Measurements from ENCODE around the gene SLC16A12. TPM values are rescaled to one million over a fixed set of nuclear protein-coding genes. Genes with fewer than 3 reads are reported as not detected.

The SLC16A12 gene
- total and polyA plus RNA-seq, 4 donors: 3.2 to 31.2 (median 8.0) TPM

- H3K4me3 ChIP-seq (ENCODE audit: low read depth, low read length): no peak overlapping the region
- WGBS (ENCODE audit: insufficient coverage): no CpG with 5 or more reads among the region's 9 CpGs
- H3K27me3 ChIP-seq (ENCODE audit: control insufficient read depth, insufficient read depth, low read length): no peaks in the 10 kb centered on the region
- peak in 1 of 6 donors; percentile 26 for DNase-seq (ENCODE audit: low read depth in 4 of 6, low spot score in 6 of 6)
- H3K36me3 ChIP-seq (ENCODE audit: control insufficient read depth, insufficient read depth, low read length): no peaks in the 10 kb centered on the region
- peaks cover 2% of the 10 kb centered on the region for H3K4me1 ChIP-seq (ENCODE audit: control insufficient read depth, insufficient read depth, low read length)
- no peak overlapping the region for H3K27ac ChIP-seq (ENCODE audit: low read depth, low read length)
- no peaks in the 10 kb centered on the region for H3K9me3 ChIP-seq (ENCODE audit: control insufficient read depth, insufficient read depth, low read length)
Measured at GRCh38 chr10:89468191-89468965, 67.0 kb downstream of the SLC16A12 start.

GRCh38 chr10:89466599-89467035 is 68.8 kb downstream of the SLC16A12 start:
- no peaks in the 10 kb centered on the region for H3K4me1 ChIP-seq (ENCODE audit: control insufficient read depth, insufficient read depth, low read length)
- no peak overlapping the region for H3K4me3 ChIP-seq (ENCODE audit: low read depth, low read length)
- WGBS (ENCODE audit: insufficient coverage): no CpG with 5 or more reads among the region's 3 CpGs
- peak in 1 of 6 donors; percentile 39 for DNase-seq (ENCODE audit: low read depth in 4 of 6, low spot score in 6 of 6)
- H3K9me3 ChIP-seq (ENCODE audit: control insufficient read depth, insufficient read depth, low read length): no peaks in the 10 kb centered on the region
- no peaks in the 10 kb centered on the region for H3K27me3 ChIP-seq (ENCODE audit: control insufficient read depth, insufficient read depth, low read length)
- H3K36me3 ChIP-seq (ENCODE audit: control insufficient read depth, insufficient read depth, low read length): no peaks in the 10 kb centered on the region
- no peak overlapping the region for H3K27ac ChIP-seq (ENCODE audit: low read depth, low read length)

- no peak for DNase-seq (ENCODE audit: low read depth in 4 of 6, low spot score in 6 of 6)
Measured at GRCh38 chr10:89465196-89465595, 70.2 kb downstream of the SLC16A12 start.

GRCh38 chr10:89463846-89464537 is 71.4 kb downstream of the SLC16A12 start:
- 89% methylated on average over 4 of the region's 6 CpGs for WGBS (ENCODE audit: insufficient coverage)
- Histone ChIP-seq H3K27me3 (ENCODE audit: control insufficient read depth, insufficient read depth, low read length) (no peaks in the 10 kb centered on the region), H3K27ac (ENCODE audit: low read depth, low read length) (no peak overlapping the region), H3K4me3 (ENCODE audit: low read depth, low read length) (no peak overlapping the region), H3K9me3 (ENCODE audit: control insufficient read depth, insufficient read depth, low read length) (no peaks in the 10 kb centered on the region), H3K36me3 (ENCODE audit: control insufficient read depth, insufficient read depth, low read length) (no peaks in the 10 kb centered on the region), H3K4me1 (ENCODE audit: control insufficient read depth, insufficient read depth, low read length) (no peaks in the 10 kb centered on the region)
- no peak for DNase-seq (ENCODE audit: low read depth in 4 of 6, low spot score in 6 of 6)

More at GRCh38 chr10:89465196-89465595, 70.2 kb downstream of the SLC16A12 start:
- WGBS (ENCODE audit: insufficient coverage): no CpG with 5 or more reads among the region's 2 CpGs
- H3K27ac ChIP-seq (ENCODE audit: low read depth, low read length): no peak overlapping the region
- H3K4me3 ChIP-seq (ENCODE audit: low read depth, low read length): no peak overlapping the region
- H3K4me1 ChIP-seq (ENCODE audit: control insufficient read depth, insufficient read depth, low read length): no peaks in the 10 kb centered on the region
- no peaks in the 10 kb centered on the region for H3K9me3 ChIP-seq (ENCODE audit: control insufficient read depth, insufficient read depth, low read length)
- no peaks in the 10 kb centered on the region for H3K36me3 ChIP-seq (ENCODE audit: control insufficient read depth, insufficient read depth, low read length)
- H3K27me3 ChIP-seq (ENCODE audit: control insufficient read depth, insufficient read depth, low read length): no peaks in the 10 kb centered on the region

- no peaks in the 10 kb centered on the region for H3K4me1 ChIP-seq (ENCODE audit: control insufficient read depth, insufficient read depth, low read length)
- no peak overlapping the region for H3K4me3 ChIP-seq (ENCODE audit: low read depth, low read length)
- H3K9me3 ChIP-seq (ENCODE audit: control insufficient read depth, insufficient read depth, low read length): no peaks in the 10 kb centered on the region
- H3K36me3 ChIP-seq (ENCODE audit: control insufficient read depth, insufficient read depth, low read length): no peaks in the 10 kb centered on the region
- H3K27ac ChIP-seq (ENCODE audit: low read depth, low read length): no peak overlapping the region
- WGBS (ENCODE audit: insufficient coverage): no CpG with 5 or more reads among the region's 1 CpG
- H3K27me3 ChIP-seq (ENCODE audit: control insufficient read depth, insufficient read depth, low read length): no peaks in the 10 kb centered on the region
- no peak for DNase-seq (ENCODE audit: low read depth in 4 of 6, low spot score in 6 of 6)
Measured at GRCh38 chr10:89458784-89459183, 76.6 kb downstream of the SLC16A12 start.

GRCh38 chr10:89458291-89458690 is 77.1 kb downstream of the SLC16A12 start:
- H3K27me3 ChIP-seq (ENCODE audit: control insufficient read depth, insufficient read depth, low read length): no peaks in the 10 kb centered on the region
- no peaks in the 10 kb centered on the region for H3K9me3 ChIP-seq (ENCODE audit: control insufficient read depth, insufficient read depth, low read length)
- no peak overlapping the region for H3K4me3 ChIP-seq (ENCODE audit: low read depth, low read length)
- no peaks in the 10 kb centered on the region for H3K4me1 ChIP-seq (ENCODE audit: control insufficient read depth, insufficient read depth, low read length)
- no peaks in the 10 kb centered on the region for H3K36me3 ChIP-seq (ENCODE audit: control insufficient read depth, insufficient read depth, low read length)
- no peak overlapping the region for H3K27ac ChIP-seq (ENCODE audit: low read depth, low read length)
- no peak for DNase-seq (ENCODE audit: low read depth in 4 of 6, low spot score in 6 of 6)
- 100% methylated on average over 1 of the region's 3 CpGs for WGBS (ENCODE audit: insufficient coverage)

- Histone ChIP-seq H3K27ac (ENCODE audit: low read depth, low read length) (no peak overlapping the region), H3K9me3 (ENCODE audit: control insufficient read depth, insufficient read depth, low read length) (no peaks in the 10 kb centered on the region), H3K4me1 (ENCODE audit: control insufficient read depth, insufficient read depth, low read length) (no peaks in the 10 kb centered on the region), H3K36me3 (ENCODE audit: control insufficient read depth, insufficient read depth, low read length) (no peaks in the 10 kb centered on the region), H3K27me3 (ENCODE audit: control insufficient read depth, insufficient read depth, low read length) (no peaks in the 10 kb centered on the region), H3K4me3 (ENCODE audit: low read depth, low read length) (no peak overlapping the region)
- no peak for DNase-seq (ENCODE audit: low read depth in 4 of 6, low spot score in 6 of 6)
- 92% methylated on average over 1 of the region's 1 CpG for WGBS (ENCODE audit: insufficient coverage)
Measured at GRCh38 chr10:89454561-89455347, 80.6 kb downstream of the SLC16A12 start.

- no peaks in the 10 kb centered on the region for H3K27me3 ChIP-seq (ENCODE audit: control insufficient read depth, insufficient read depth, low read length)
- no peak overlapping the region for H3K4me3 ChIP-seq (ENCODE audit: low read depth, low read length)
- no peak overlapping the region for H3K27ac ChIP-seq (ENCODE audit: low read depth, low read length)
- WGBS (ENCODE audit: insufficient coverage): no CpG with 5 or more reads among the region's 1 CpG
- no peaks in the 10 kb centered on the region for H3K36me3 ChIP-seq (ENCODE audit: control insufficient read depth, insufficient read depth, low read length)
- DNase-seq (ENCODE audit: low read depth in 4 of 6, low spot score in 6 of 6): no peak
- H3K9me3 ChIP-seq (ENCODE audit: control insufficient read depth, insufficient read depth, low read length): peaks cover 2% of the 10 kb centered on the region
- no peaks in the 10 kb centered on the region for H3K4me1 ChIP-seq (ENCODE audit: control insufficient read depth, insufficient read depth, low read length)
Measured at GRCh38 chr10:89452193-89452592, 83.2 kb downstream of the SLC16A12 start.

GRCh38 chr10:89450901-89451300 is 84.5 kb downstream of the SLC16A12 start:
- Histone ChIP-seq H3K4me3 (ENCODE audit: low read depth, low read length) (no peak overlapping the region), H3K27ac (ENCODE audit: low read depth, low read length) (no peak overlapping the region), H3K27me3 (ENCODE audit: control insufficient read depth, insufficient read depth, low read length) (no peaks in the 10 kb centered on the region), H3K4me1 (ENCODE audit: control insufficient read depth, insufficient read depth, low read length) (no peaks in the 10 kb centered on the region), H3K9me3 (ENCODE audit: control insufficient read depth, insufficient read depth, low read length) (peaks cover 2% of the 10 kb centered on the region), H3K36me3 (ENCODE audit: control insufficient read depth, insufficient read depth, low read length) (no peaks in the 10 kb centered on the region)
- DNase-seq (ENCODE audit: low read depth in 4 of 6, low spot score in 6 of 6): no peak
- 88% methylated on average over 1 of the region's 2 CpGs for WGBS (ENCODE audit: insufficient coverage)
